HL-60 (cell line): ENCODE measurements around the gene DRC7.
A peak's percentile ranks its signal among the peaks of the same experiment; 100 is the strongest.

Experiments used
- DNase-seq, 2 experiments: peaks; one replicate each; pipeline ENCODE4 v3.0.0-alpha.2; 2010 to 2020; ENCODE audit warnings: low read depth in 1 of 2, low spot score in 1 of 2
- H3K27ac ChIP-seq: fragments of 250-450 bp; sonication (Bioruptor Pico); replicated peaks from 2 replicates; pipeline ENCODE4 v1.5.1; 2020; ENCODE audit warnings: mild to moderate bottlenecking, moderate library complexity
- H3K27me3 ChIP-seq: fragments of 250-450 bp; sonication (Bioruptor Pico); 2 replicates; pipeline ENCODE4 v1.5.1; 2021; ENCODE audit warnings: mild to moderate bottlenecking, moderate library complexity; ENCODE audit not compliant: insufficient read depth, poor library complexity, severe bottlenecking
- H3K4me3 ChIP-seq: replicated peaks from 2 replicates; pipeline ENCODE4 v1.5.1; 2011; ENCODE audit warnings: mild to moderate bottlenecking, control low read depth, low read length; ENCODE audit not compliant: insufficient read depth
- CTCF ChIP-seq: IDR thresholded peaks from one replicate; pipeline ENCODE4 v1.5.1; 2011; ENCODE audit warnings: low read length, control low read depth, inconsistent platforms; ENCODE audit not compliant: insufficient read depth
- GABPA ChIP-seq: IDR thresholded peaks from 2 replicates; pipeline ENCODE4 v1.6.1; 2012; ENCODE audit warnings: low read depth
- POLR2AphosphoS5 ChIP-seq: IDR thresholded peaks from 2 replicates; pipeline ENCODE4 v1.6.1; 2012; ENCODE audit warnings: low read depth
- REST ChIP-seq: IDR thresholded peaks from 2 replicates; pipeline ENCODE4 v1.6.1; 2012; ENCODE audit warnings: low read depth; ENCODE audit not compliant: insufficient replicate concordance
- SPI1 ChIP-seq: IDR thresholded peaks from 2 replicates; pipeline ENCODE4 v1.6.1; 2012; ENCODE audit warnings: low read depth, mild to moderate bottlenecking, borderline replicate concordance

The DRC7 gene

GRCh38 chr16:57757326-57757786 lies 62.8 kb downstream of the DRC7 start:
- DNase-seq: peak; percentile 62 to 84
- Histone ChIP-seq H3K4me3 (no peak overlapping the region), H3K27me3 (no peaks in the 10 kb centered on the region), H3K27ac (no peak overlapping the region)
- TF ChIP-seq CTCF: peak; percentile 88
- no peak for TF ChIP-seq REST
- 0 out of 2 replicates have a peak, but pooled peaks have one; percentile 35 for TF ChIP-seq POLR2AphosphoS5

GRCh38 chr16:57757883-57758282 lies 63.3 kb downstream of the DRC7 start:
- no peak for DNase-seq
- Histone ChIP-seq H3K27me3 (no peaks in the 10 kb centered on the region), H3K27ac (no peak overlapping the region), H3K4me3 (no peak overlapping the region)
- TF ChIP-seq GABPA: no peak
- no peak for TF ChIP-seq REST
- TF ChIP-seq CTCF: no peak
- TF ChIP-seq POLR2AphosphoS5: no peak
- no peak for TF ChIP-seq SPI1

- DNase-seq: no peak
- TF ChIP-seq GABPA: no peak
- no peak for TF ChIP-seq REST
- no peak overlapping the region for H3K27ac ChIP-seq
- H3K27me3 ChIP-seq: no peaks in the 10 kb centered on the region
- H3K4me3 ChIP-seq: no peak overlapping the region
Measured at GRCh38 chr16:57758331-57759117, 63.9 kb downstream of the DRC7 start.
